Ovary (tissue), 3 donors: ENCODE data around the gene B4GALNT2.

Experiments used
- CTCF ChIP-seq, 3 donors: fragments of 450-650 bp in 2 of 3; fragments of 200-600 bp in 1 of 3; IDR thresholded peaks; one replicate each; pipeline versions ENCODE4 v1.5.1 to v1.8.0; 2016 to 2022; ENCODE audit warnings: antibody characterized with exemption in 3 of 3, mild to moderate bottlenecking in 1 of 3
- EP300 ChIP-seq: sonication (generic); formaldehyde crosslinking; IDR thresholded peaks from one replicate; pipeline ENCODE4 v1.6.1; 2017; ENCODE audit warnings: antibody characterized with exemption
- POLR2A ChIP-seq: fragments of 450-650 bp; IDR thresholded peaks from one replicate; pipeline ENCODE4 v1.6.1; 2017; ENCODE audit warnings: antibody characterized with exemption, mild to moderate bottlenecking, moderate library complexity
- donor health status: DM: no; HTN: no; CAD: no.

- no peak for TF ChIP-seq CTCF (IDR thresholded peaks at IDR 0.05)
- TF ChIP-seq POLR2A = no peak
- no peak for TF ChIP-seq EP300
Measured at GRCh38 chr17:49183801-49184200, 51.2 kb downstream of the B4GALNT2 start.
